AG04450 (cell line): Measurements from ENCODE around the gene OSBPL10. TPM values are rescaled to one million over a fixed set of nuclear protein-coding genes. Genes with fewer than 3 reads are reported as not detected.

Experiments
- CTCF ChIA-PET: fragments of 300-600, 350-600 bp; formaldehyde crosslinking; extraction: SDS; loops from one replicate; lab custom pipeline; 2022; ENCODE audit warnings: antibody characterized with exemption, inconsistent platforms; lab: Charles Lee
- POLR2A ChIA-PET: fragments of 350-600 bp; formaldehyde crosslinking; extraction: SDS; loops from one replicate; lab custom pipeline; 2021; ENCODE audit warnings: antibody characterized with exemption, inconsistent platforms; lab: Yijun Ruan, JAX
- DNase-seq: peaks from one replicate; pipeline ENCODE4 v3.0.0-alpha.2; 2011; ENCODE audit warnings: low read depth, low spot score
- H3K27ac ChIP-seq: one replicate; pipeline ENCODE4 v1.5.1; 2012; ENCODE audit warnings: low read depth, low read length, control low read depth
- H3K27me3 ChIP-seq: one replicate; pipeline ENCODE4 v1.6.0; 2012; ENCODE audit warnings: low read length; ENCODE audit not compliant: control insufficient read depth, insufficient read depth
- H3K4me3 ChIP-seq: 2 replicates; pipeline ENCODE4 v1.5.1; 2011; ENCODE audit warnings: mild to moderate bottlenecking, low read depth, low read length, control low read depth
- H3K9me3 ChIP-seq: 2 replicates; pipeline ENCODE4 v1.5.1; 2012; ENCODE audit warnings: low read length; ENCODE audit not compliant: control insufficient read depth, insufficient read depth
- CTCF ChIP-seq: IDR thresholded peaks from 2 replicates; pipeline ENCODE4 v1.5.1; 2011; ENCODE audit warnings: low read depth, low read length, control low read depth, inconsistent platforms
- polyA plus RNA-seq: library from polyadenylated mRNA; depleted of rRNA; stranded (reverse); fragments of >200 nt; gene quantifications from 2 replicates; pipeline ENCODE4 v1.2.3, GENCODE V29; 2011

The OSBPL10 gene
- polyA plus RNA-seq, 1 experiment: 13.2 TPM

- ChIA-PET POLR2A (no interaction called here), CTCF (no interaction called here)
- Histone ChIP-seq H3K9me3 (no peaks in the 10 kb centered on the region), H3K27me3 (no peaks in the 10 kb centered on the region), H3K27ac (no peak overlapping the region), H3K4me3 (no peak overlapping the region)
- no peak for DNase-seq
- no peak for TF ChIP-seq CTCF
Measured at GRCh38 chr3:31929826-31930502, 51.1 kb downstream of the OSBPL10 start.

GRCh38 chr3:31927811-31928210 is 53.3 kb downstream of the OSBPL10 start:
- no peak for TF ChIP-seq CTCF
- Histone ChIP-seq H3K27ac (no peak overlapping the region), H3K4me3 (no peak overlapping the region), H3K9me3 (no peaks in the 10 kb centered on the region), H3K27me3 (no peaks in the 10 kb centered on the region)
- ChIA-PET POLR2A (no interaction called here), CTCF (interaction anchor here (0.6 to 1.0 kb wide), 2 partner anchors 48 to 383 kb away, joined by 3 read pairs; no protein-coding TSS in a partner anchor)
- DNase-seq: no peak

- POLR2A ChIA-PET: no interaction called here
- H3K27ac ChIP-seq: no peak overlapping the region
- no peak overlapping the region for H3K4me3 ChIP-seq
- CTCF ChIA-PET: no interaction called here
- H3K9me3 ChIP-seq: no peaks in the 10 kb centered on the region
- H3K27me3 ChIP-seq: no peaks in the 10 kb centered on the region
- TF ChIP-seq CTCF: no peak
- DNase-seq: no peak
Measured at GRCh38 chr3:31926543-31926942, 54.5 kb downstream of the OSBPL10 start.

- no peak for DNase-seq
- H3K27me3 ChIP-seq: no peaks in the 10 kb centered on the region
- H3K9me3 ChIP-seq: peaks cover 3% of the 10 kb centered on the region; the same call in 1 of the 2 replicates
- H3K27ac ChIP-seq: no peak overlapping the region
- ChIA-PET POLR2A (no interaction called here), CTCF (no interaction called here)
- no peak overlapping the region for H3K4me3 ChIP-seq
- TF ChIP-seq CTCF: no peak
Measured at GRCh38 chr3:31925271-31925630, 55.8 kb downstream of the OSBPL10 start.

- H3K4me3 ChIP-seq: no peak overlapping the region
- no peak for TF ChIP-seq CTCF
- no peak overlapping the region for H3K27ac ChIP-seq
- ChIA-PET CTCF (no interaction called here), POLR2A (no interaction called here)
- DNase-seq: no peak
- H3K9me3 ChIP-seq: peaks cover 3% of the 10 kb centered on the region; the same call in 1 of the 2 replicates
- no peaks in the 10 kb centered on the region for H3K27me3 ChIP-seq
Measured at GRCh38 chr3:31924610-31925270, 56.3 kb downstream of the OSBPL10 start.
